A673 (cell line): Measurements from ENCODE around the gene P2RX2.

Source experiments
- CTCF ChIP-seq: fragments of 300-800, 200-600 bp; sonication (generic); conservative IDR thresholded peaks from 2 replicates; pipeline ENCODE4 v1.5.1; 2017; ENCODE audit warnings: low read depth, mild to moderate bottlenecking, antibody characterized with exemption, low read length, moderate library complexity, mixed read lengths
- EZH2 ChIP-seq: fragments of 200-600 bp; sonication (generic); IDR thresholded peaks from 2 replicates; pipeline ENCODE4 v1.6.1; 2017; ENCODE audit warnings: borderline replicate concordance, low read depth, mild to moderate bottlenecking, mixed read lengths, antibody characterized with exemption, low read length; ENCODE audit not compliant: poor library complexity, severe bottlenecking

- TF ChIP-seq CTCF (no peak), EZH2 (no peak)
Measured at GRCh38 chr12:132610866-132611602, 7.5 kb upstream of the P2RX2 start.
